SKM-1 treated with dmso at 0.1 percent for 144 hours (cell line): Measurements from ENCODE around the gene GALE.
"Not testable (repeated sequence)": the region's sequence is repeated elsewhere in the genome, so short reads cannot be mapped to it uniquely, and the experiment has no call there.

Experiments used
- DNase-seq: peaks from one replicate; lab custom pipeline; 2025; ENCODE audit not compliant: unreplicated experiment; lab: John Stamatoyannopoulos, UW

Gene GALE

GRCh38 chr1:23810818-23811540 is 10.4 kb upstream of the GALE start:
- peak; percentile 92 for DNase-seq

- DNase-seq = peak; percentile 91
These were observed 9.2 kb upstream of the GALE start for GRCh38 chr1:23809751-23810171.

GRCh38 chr1:23807453-23807852 is 6.9 kb upstream of the GALE start:
- peak; percentile 93 for DNase-seq

GRCh38 chr1:23806280-23806679 is 5.7 kb upstream of the GALE start:
- no peak for DNase-seq

- DNase-seq = no peak
These were observed 4.5 kb upstream of the GALE start for GRCh38 chr1:23805025-23805424.

- DNase-seq = no peak
These were observed 3.8 kb upstream of the GALE start for GRCh38 chr1:23804183-23804835.

GRCh38 chr1:23803674-23804073 is 3.1 kb upstream of the GALE start:
- no peak for DNase-seq

- DNase-seq = not testable (repeated sequence)
These were observed 2.3 kb upstream of the GALE start for GRCh38 chr1:23802809-23803342.

- DNase-seq = no peak
These were observed 1.3 kb upstream of the GALE start for GRCh38 chr1:23801876-23802275.

- DNase-seq = peak; percentile 13
These were observed 789 bp upstream of the GALE start for GRCh38 chr1:23801338-23801748.

- DNase-seq = no peak
These were observed 769 bp downstream of the GALE start for GRCh38 chr1:23799570-23800399.

- DNase-seq = no peak
These were observed 1.3 kb downstream of the GALE start for GRCh38 chr1:23799255-23799569.

- DNase-seq = no peak
These were observed 1.9 kb downstream of the GALE start for GRCh38 chr1:23798662-23799142.

- DNase-seq = no peak
These were observed 2.8 kb downstream of the GALE start for GRCh38 chr1:23797478-23798448.

GRCh38 chr1:23796466-23797271 is 3.9 kb downstream of the GALE start:
- DNase-seq = no peak

- no peak for DNase-seq
These were observed 4.7 kb downstream of the GALE start for GRCh38 chr1:23795676-23796465.

- not testable (repeated sequence) for DNase-seq
These were observed 5.8 kb downstream of the GALE start for GRCh38 chr1:23794732-23795182.

- no peak for DNase-seq
These were observed 6.5 kb downstream of the GALE start for GRCh38 chr1:23793861-23794731.
